Activated CD4-positive, alpha-beta T cell treated with anti-CD3 and anti-CD28 coated beads for 1 hour (primary cell): Measurements from ENCODE around the gene RRP7A.
"Not testable (repeated sequence)": the region's sequence is repeated elsewhere in the genome, so short reads cannot be mapped to it uniquely, and the experiment has no call there.

Experiments used
- DNase-seq: peaks from one replicate; pipeline ENCODE4 v3.0.0-alpha.2; 2020

Gene RRP7A

GRCh38 chr22:42519525-42520401, at the start of gene RRP7A:
Gene RRP7A, minus strand, starts transcription at chr22:42519796. Its CDS starts 10 bp downstream, at chr22:42519786.
- DNase-seq = peak; percentile 70

- DNase-seq = not testable (repeated sequence)
Measured at GRCh38 chr22:42567950-42568349, 48.4 kb upstream of the RRP7A start.

GRCh38 chr22:42565956-42566355, 46.4 kb upstream of the RRP7A start:
- no peak for DNase-seq

- DNase-seq = no peak
Measured at GRCh38 chr22:42564699-42565098, 45.1 kb upstream of the RRP7A start.

- not testable (repeated sequence) for DNase-seq
Measured at GRCh38 chr22:42563943-42564342, 44.3 kb upstream of the RRP7A start.

GRCh38 chr22:42562684-42563083, 43.1 kb upstream of the RRP7A start:
- no peak for DNase-seq

GRCh38 chr22:42562279-42562678, 42.7 kb upstream of the RRP7A start:
- DNase-seq = no peak

- no peak for DNase-seq
Measured at GRCh38 chr22:42561856-42562255, 42.3 kb upstream of the RRP7A start.

GRCh38 chr22:42560781-42561180, 41.2 kb upstream of the RRP7A start:
- DNase-seq = no peak

GRCh38 chr22:42560381-42560780, 40.8 kb upstream of the RRP7A start:
- no peak for DNase-seq

GRCh38 chr22:42553475-42554361, 34.1 kb upstream of the RRP7A start, which contains the start of gene SERHL2:
Gene SERHL2, plus strand, starts transcription at chr22:42553956. Its CDS starts 65 bp downstream, at chr22:42554021.
- DNase-seq = peak; percentile 66

GRCh38 chr22:42552294-42552647, 32.7 kb upstream of the RRP7A start:
- DNase-seq = not testable (repeated sequence)

GRCh38 chr22:42549331-42550060, 29.9 kb upstream of the RRP7A start:
- DNase-seq = no peak

GRCh38 chr22:42548597-42549330, 29.2 kb upstream of the RRP7A start:
- DNase-seq = no peak

- DNase-seq = not testable (repeated sequence)
Measured at GRCh38 chr22:42548126-42548525, 28.5 kb upstream of the RRP7A start.

- no peak for DNase-seq
Measured at GRCh38 chr22:42547562-42547961, 28.0 kb upstream of the RRP7A start.

- DNase-seq = no peak
Measured at GRCh38 chr22:42544686-42545085, 25.1 kb upstream of the RRP7A start.

- not testable (repeated sequence) for DNase-seq
Measured at GRCh38 chr22:42539236-42539771, 19.7 kb upstream of the RRP7A start.

- not testable (repeated sequence) for DNase-seq
Measured at GRCh38 chr22:42537199-42537831, 17.7 kb upstream of the RRP7A start.

GRCh38 chr22:42536634-42537033, 17.0 kb upstream of the RRP7A start:
- DNase-seq = not testable (repeated sequence)

GRCh38 chr22:42536166-42536565, 16.6 kb upstream of the RRP7A start:
- no peak for DNase-seq
